HG02678 (cell line): ENCODE data around the gene KRTAP1-4.
"Not testable (repeated sequence)": the region's sequence is repeated elsewhere in the genome, so short reads cannot be mapped to it uniquely, and the experiment has no call there.

Source experiments
- ATAC-seq: cut with Tn5 transposase; IDR thresholded peaks from one replicate; pipeline ENCODE4 v1.9.1; 2021; ENCODE audit warnings: mild to moderate bottlenecking, moderate library complexity; ENCODE audit not compliant: unreplicated experiment

Gene KRTAP1-4

GRCh38 chr17:41009301-41009760 lies 20.7 kb downstream of the KRTAP1-4 start:
- no peak for ATAC-seq

- ATAC-seq: no peak
Measured at GRCh38 chr17:41008811-41009210, 21.2 kb downstream of the KRTAP1-4 start, which contains the start of gene KRTAP3-1. Gene KRTAP3-1 (minus strand): TSS chr17:41009128. CDS start chr17:41009074, 54 bp downstream.

- no peak for ATAC-seq
Measured at GRCh38 chr17:41004397-41004796, 25.6 kb downstream of the KRTAP1-4 start.

DNA sequence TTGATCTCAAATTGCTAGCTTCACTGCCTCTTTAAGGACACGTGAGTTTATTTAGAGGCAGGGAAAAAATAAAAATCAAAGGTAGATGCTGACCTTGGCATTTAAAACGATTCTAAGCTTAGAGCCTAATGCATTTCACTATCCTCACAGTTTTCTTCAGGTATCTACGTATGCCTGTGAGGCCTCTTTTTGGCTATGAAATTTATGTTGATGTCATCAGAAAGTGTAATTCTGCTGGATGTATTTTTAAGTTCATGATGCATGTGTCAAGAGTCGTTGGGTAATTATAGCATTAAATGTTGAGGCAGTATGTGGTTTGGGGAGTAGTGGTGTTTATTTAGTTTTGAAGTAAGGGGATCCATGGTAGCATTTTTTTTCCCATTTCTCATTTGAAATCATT lies 26.1 kb downstream of the KRTAP1-4 start:
- ATAC-seq: no peak

DNA sequence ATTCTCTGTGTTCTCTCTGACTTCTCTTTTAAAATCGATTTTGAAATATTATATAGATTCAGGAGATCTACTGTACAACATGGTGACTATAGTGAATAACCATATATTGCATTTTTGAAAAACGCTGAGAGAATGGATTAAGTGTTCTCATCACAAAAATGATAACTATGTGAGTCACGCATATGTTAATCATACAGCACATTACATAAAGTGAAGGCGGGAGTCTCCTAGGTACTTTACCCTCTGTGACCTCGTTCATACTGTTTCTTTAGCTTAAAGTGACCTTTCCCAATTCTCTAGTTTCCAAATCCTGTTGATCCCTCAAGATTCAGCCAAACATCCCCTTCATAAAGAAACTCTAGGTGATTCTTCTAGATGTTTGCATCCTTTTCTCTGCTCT lies 27.2 kb downstream of the KRTAP1-4 start:
- ATAC-seq: no peak

DNA sequence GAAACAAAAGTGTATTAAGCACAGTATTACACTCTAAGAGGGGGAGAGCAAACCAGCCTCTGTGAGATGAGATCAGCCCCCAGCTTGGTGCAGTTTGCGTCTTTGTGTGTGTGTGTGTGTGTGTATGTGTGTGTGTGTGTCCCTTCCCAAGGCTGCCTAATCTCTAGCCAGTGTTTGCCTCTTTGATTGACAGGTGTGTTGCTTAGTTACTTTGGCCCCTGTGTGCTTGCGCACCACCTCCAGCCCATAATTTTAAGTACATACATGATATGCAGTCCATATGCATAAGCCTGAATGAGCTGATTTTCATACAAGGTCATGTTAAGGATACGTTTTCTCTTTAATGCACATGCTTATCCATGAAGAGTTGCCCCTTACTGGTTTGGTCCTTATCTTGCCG lies 28.2 kb downstream of the KRTAP1-4 start:
- ATAC-seq: no peak

GRCh38 chr17:40999563-40999962 lies 30.4 kb downstream of the KRTAP1-4 start, which contains the start of gene KRTAP3-2:
Gene KRTAP3-2 (minus strand): TSS chr17:40999906. CDS start chr17:40999853, 53 bp downstream.
- not testable (repeated sequence) for ATAC-seq

- no peak for ATAC-seq
Measured at GRCh38 chr17:40997361-40997760, 32.6 kb downstream of the KRTAP1-4 start.

DNA sequence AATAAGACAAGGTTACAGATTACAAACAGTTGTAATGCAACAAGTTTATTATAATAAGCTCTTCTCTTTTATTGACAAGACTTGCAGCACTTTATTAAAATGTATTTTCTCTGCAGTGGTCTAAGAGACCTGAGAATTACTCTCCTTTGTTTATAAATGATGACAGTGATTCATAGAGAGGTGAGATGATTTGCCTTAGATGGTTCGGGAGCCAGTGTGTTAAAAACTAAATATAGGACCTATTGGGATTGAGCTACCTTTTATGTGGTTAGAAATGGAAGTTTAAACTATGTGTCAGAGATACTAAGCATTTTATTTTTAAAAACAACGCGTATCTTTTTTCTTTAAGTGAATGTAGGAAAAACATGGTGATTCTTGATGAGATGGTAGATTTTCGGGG lies 33.2 kb downstream of the KRTAP1-4 start:
- no peak for ATAC-seq

DNA sequence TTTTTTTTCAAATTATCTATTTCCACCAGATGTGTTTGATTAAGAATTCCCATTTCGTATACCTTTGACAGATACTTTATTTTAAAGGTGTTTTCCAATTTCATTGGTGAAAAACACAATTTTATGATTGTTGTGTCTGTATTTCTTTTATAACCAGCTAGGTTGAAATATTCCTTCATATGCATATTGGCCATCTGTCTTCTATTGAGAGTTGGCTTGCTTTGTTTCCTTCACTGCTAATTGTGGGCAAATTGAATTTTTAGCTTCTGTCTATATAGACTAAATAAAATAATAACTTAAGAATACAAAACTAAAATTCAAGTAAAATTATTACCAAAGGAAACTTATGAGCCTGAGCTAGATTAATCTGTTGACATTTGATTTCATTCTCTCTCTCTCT lies 34.9 kb downstream of the KRTAP1-4 start:
- no peak for ATAC-seq

DNA sequence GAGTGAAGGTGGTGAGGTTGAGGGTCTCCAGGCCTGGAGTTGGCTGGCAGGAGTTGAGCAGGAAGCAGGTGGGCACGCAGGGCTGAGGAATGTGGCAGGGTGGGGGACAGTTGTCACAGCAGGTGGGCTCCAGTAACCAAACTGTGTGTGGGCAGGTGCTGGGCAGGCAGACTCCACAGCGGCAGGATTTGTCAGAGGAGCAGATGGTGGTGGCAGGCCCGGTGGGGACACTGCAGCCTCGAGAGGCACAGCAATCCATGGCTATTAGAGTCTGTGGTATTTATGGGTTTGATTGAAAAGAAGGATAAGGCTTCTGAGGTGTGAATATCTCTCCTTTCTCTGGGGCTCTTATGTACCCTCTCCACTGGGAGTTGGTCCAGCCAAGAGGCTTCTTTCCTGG lies 36.2 kb downstream of the KRTAP1-4 start, which contains the start of gene KRTAP3-3:
KRTAP3-3 (minus strand) TSS at position 326 of the 400 bp plus-strand sequence; CDS start at position 259, 67 bp downstream.
- no peak for ATAC-seq

- ATAC-seq: no peak
Measured at GRCh38 chr17:40993084-40993483, 36.9 kb downstream of the KRTAP1-4 start.

GRCh38 chr17:40992666-40993065 lies 37.3 kb downstream of the KRTAP1-4 start:
- ATAC-seq: no peak

DNA sequence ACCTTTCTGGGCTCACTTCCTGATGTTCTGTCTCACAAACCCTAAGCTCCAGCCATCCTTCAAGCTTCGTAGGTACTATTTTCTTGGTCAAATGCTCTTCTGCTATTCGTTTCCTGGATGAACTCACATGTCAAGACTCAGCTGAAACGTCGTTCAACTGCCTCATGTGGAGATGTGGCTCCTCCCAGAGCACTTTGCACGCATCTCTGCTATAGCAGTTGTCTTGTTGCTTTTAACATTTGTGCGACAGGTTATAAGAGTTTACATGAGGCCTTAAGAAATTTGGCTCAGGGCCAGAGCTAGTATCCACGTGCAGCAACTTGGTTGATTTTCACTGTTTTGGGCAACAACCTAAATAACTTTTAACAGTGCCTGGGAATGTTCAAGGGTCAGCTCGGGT lies 43.1 kb downstream of the KRTAP1-4 start:
- ATAC-seq: no peak

- ATAC-seq: no peak
Measured at GRCh38 chr17:40984226-40984625, 45.8 kb downstream of the KRTAP1-4 start, which contains the start of gene KRT40. Gene KRT40 (minus strand): TSS chr17:40984326. CDS start chr17:40984273, 53 bp downstream.

GRCh38 chr17:40981115-40981514 lies 48.9 kb downstream of the KRTAP1-4 start:
- no peak for ATAC-seq

DNA sequence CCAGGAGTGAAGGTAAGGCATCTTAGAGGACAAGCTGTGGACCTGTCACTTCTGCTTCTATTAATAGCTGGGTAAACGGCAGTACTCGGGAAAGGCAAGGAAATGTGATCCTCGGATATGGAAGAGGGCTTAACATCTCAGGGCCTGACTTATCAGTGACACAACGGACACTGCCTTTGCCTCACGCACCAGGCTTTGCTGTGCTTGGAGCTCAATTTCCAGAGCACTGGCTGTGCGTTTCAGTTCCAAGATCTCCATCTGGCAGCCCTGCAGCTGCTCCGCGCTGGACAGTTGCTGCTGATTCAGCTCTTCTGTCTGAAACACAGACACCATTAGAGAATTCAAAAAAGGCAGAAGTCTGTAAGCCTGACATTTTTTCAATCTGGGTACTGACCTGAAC lies 49.4 kb downstream of the KRTAP1-4 start:
- ATAC-seq: no peak

GRCh38 chr17:40980117-40980516 lies 49.9 kb downstream of the KRTAP1-4 start:
- ATAC-seq: no peak
